Activated CD4-positive, CD25-positive, alpha-beta regulatory T cell treated with anti-CD3 and anti-CD28 coated beads, Interleukin-2, amount 50 U/mL, for 72 hours (primary cell): ENCODE results near the gene RIPOR2.

Experiments
- DNase-seq: peaks from one replicate; pipeline ENCODE4 v3.0.0; 2021

RIPOR2 gene

DNA sequence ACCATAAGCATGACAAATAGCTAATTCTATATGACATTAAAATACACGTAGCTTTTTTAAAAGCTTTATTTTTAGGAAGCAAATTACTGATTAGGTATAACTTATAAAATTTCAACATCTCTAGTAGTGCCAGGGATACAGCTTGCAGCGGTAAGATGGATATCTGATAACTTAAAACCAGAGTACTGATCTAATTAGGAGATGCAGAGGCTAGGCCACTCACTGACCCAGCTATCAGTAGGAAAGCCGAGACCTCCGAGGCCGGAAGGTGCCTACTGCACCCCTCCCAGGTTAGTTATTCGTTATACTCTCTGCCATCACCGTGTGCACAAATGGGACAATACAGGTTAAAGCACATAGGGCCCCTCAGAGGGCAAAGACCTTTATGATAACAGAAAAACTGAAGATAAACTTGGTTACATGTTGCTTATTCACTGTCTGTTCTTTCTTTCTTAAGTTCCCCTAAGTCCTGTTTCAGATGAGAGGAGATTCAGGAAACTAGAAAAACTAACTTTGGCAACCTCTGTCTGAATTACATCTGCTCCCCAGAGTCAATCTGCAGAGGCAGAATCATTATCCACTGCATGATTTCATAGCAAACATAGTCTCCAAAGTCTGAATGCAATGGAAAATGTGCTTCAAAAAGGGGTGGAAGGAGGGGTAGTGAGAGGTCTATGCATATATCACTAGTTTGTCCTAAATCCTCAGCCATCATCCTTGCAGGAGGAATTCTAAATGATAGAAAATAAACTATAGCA lies 60.8 kb downstream of the RIPOR2 start:
- no peak for DNase-seq

DNA sequence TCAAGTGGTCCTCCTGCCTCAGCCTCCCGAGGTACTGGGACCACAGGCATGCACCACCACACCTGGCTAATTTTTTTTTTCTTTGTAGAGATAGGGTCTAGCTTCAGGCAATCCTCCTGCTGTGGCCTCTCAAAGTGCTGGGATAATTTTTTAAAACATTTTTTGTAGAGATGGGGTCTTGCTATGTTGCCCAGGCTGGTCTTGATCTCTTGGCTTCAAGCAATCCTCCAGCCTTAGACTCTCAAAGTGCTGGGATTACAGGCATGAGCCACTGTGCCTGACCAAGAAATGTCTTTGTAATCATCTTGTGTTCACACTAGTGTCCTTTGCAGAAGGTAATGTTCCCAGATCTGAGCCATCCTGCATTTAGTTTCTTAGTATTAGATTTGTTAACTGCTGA lies 61.6 kb downstream of the RIPOR2 start:
- DNase-seq, result no peak

DNA sequence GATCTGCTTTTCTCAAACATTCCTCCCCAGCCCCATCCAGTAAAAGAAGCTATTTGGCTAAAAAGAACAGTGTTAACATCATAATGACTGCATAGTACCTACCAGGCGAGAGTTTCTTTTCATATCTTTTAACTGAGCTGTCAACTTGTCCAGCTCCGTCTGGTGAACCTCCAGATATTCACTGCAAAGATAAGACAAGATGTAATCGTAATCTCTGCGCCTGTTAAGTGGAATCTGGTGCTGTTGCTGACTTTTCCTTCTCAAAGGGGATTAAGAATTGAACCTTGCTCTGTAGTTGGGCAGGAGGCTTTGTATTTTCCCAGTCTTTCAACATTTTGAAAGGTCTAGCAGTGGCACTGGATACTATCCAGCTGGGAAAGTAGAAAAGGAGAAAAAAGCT lies 63.0 kb downstream of the RIPOR2 start:
- no peak for DNase-seq

DNA sequence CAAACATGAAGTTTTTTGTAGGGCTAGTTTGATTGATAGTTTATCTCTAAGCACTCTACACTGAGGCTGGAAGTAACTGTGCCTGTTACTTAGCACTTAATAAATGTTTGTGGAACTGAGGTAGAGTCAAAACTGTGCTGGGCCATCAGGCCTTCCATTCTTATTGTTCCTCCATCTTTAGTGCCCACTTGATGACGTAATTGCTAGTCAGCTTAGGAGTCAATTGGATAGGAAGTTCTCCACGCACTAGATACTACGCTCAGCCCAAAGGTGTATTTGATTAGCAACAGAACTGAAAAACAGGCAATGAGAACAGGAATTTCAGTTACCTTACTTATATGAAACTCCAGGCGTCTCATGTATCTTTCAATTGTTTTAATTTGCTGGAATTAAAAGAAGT lies 67.0 kb downstream of the RIPOR2 start:
- DNase-seq, result no peak

DNA sequence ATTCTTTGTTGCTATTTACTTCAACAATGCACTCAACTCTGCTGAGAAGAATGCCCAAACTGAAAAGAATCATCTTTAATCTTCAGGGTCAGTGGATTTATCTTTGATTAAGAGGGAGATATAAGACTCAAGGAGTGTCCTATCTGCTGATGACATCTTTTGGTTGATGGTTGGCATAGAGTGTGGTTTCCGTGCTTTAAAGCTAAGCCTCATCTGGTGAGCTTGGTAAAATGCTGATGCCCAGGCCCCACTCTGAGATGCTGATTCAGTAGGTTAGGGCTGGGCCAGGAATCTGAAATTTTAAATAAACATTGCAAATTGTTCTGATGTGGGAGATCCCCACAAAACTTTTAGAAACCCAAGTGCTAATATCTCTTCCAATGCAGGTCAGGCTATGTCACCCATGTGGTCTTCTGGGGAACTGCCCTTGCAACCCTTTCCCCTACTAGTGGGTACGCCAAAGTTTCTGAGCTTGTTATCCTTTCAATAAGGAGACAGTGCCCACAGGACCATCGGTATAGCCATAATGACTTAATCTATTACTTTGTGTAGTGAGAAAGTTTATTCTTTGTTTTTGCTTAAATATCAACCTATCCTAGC lies 68.6 kb downstream of the RIPOR2 start:
- DNase-seq, result no peak

DNA sequence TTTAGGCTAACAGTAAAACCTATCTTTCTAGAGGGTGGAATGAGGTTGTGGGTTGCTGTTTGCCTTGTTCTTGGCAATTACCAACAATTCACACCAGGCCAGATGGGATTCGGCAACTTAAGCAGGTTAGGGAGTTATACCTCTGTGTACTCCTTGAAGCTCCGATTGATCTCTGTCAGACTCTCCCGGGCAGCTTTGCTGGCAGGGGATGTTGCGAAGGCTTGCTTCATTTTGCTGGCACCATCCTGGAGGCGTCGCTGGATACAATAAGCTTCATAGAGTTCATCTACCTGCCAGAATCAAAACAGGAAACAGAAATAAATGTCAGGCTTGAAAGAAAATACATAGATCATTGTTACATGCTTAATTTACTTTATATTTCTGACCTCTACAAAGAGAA lies 70.6 kb downstream of the RIPOR2 start:
- DNase-seq, result no peak

DNA sequence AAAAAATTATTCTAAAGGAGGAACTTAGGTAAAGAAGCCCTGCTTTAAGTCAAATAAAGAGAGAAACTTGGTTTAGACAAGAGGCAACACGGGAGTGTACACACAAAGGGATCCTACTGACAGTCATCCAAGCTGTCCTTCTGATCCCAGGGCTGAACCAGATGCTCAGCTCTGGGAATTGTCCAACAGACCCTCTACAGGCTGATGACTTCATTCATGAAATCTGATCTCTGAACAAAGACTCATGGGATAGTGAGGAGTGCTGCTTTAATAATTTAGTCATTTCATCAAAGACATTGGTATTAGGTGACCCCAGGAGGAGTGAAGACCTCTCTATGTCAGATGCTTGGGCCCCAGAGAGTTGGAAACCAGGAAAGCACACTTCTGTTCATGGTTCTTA lies 71.4 kb downstream of the RIPOR2 start:
- no peak for DNase-seq

DNA sequence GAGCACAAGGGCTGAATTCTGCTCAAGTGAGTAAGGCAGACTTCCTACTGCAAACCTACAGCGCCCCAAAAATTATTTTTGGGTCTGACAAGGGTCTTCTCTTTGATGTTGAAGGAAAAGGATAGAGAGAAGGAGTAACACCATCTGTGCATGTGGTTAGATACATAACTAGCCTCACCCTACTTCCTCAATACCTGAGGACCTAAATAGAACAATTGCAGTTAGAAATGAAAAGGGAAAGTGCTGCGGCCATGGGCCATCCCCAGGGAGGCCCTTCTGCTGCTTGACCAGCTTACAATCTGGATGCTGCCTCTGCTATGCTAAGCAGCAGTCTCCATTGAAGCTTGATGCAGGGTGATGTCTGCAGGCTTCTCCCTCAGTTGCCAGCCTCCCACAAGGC lies 73.8 kb downstream of the RIPOR2 start:
- no peak for DNase-seq

DNA sequence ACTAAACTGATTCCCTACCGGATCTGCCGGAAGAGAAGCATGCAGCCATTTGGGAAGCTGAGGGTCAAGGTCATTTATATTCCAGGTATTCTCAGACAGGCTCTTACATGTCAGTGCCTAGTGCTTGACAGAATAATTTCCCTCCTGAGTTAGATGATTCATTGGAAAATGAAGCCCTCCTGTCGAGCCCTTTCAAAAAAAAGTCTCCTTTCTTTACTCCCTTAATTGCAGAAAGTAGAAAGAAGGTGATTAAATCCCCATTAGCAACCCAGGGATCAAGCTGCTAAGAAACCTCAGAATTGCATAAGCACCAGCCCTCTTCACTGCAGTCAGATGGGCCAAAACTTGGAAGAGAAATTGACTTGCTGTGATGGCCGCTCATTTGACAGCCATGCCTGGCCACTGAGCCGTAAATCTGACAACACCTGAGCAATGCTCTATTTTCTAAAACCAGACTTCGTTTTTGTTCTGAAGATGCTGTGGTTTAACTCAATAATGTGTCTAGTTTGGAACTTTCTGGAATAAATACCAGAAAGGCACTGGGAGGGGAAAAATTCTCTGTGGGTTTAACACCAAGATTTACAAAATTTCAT lies 76.1 kb downstream of the RIPOR2 start:
- no peak for DNase-seq

DNA sequence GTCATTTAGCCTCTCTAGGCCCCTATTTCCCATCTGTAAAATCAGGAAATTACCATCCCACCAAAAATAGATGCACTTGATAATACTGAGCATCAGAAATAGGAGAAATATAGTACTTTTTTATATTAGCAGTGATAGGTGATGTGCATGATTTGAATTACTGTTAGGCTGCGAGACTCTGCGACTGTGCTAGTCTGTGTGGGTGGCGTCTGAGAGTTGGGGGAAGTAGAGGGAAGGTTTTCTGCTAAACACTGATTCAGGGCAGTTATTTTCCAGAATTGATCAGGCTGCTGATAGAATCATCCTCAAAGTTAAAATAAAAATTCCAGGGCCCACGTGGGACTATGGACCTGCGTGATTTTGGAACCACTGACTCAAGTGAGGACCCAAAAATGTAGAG lies 76.6 kb downstream of the RIPOR2 start:
- DNase-seq, result no peak

DNA sequence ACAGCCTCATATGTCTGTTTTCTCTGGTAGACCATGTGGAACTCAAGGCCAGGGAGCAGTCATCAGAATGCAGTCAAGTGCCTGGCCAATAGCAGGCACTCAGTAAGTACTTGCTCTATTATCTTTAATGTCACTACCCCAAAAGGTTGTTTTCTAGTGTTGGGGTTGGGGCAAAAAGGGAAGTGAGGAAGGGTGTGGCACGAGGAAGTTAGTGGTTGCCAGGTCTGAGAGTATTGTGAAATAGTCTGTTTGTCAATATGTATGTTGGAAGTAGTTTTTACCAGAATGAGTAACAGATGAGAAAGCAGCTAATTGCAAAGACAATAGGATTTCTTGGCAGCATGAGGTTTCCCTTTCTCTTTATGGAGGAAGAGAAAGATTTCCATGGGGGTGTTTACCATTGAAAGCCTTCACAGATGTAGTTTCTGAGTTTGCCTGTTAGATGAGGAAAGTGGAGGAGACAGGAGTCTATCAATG lies 77.5 kb downstream of the RIPOR2 start:
- DNase-seq, result no peak

DNA sequence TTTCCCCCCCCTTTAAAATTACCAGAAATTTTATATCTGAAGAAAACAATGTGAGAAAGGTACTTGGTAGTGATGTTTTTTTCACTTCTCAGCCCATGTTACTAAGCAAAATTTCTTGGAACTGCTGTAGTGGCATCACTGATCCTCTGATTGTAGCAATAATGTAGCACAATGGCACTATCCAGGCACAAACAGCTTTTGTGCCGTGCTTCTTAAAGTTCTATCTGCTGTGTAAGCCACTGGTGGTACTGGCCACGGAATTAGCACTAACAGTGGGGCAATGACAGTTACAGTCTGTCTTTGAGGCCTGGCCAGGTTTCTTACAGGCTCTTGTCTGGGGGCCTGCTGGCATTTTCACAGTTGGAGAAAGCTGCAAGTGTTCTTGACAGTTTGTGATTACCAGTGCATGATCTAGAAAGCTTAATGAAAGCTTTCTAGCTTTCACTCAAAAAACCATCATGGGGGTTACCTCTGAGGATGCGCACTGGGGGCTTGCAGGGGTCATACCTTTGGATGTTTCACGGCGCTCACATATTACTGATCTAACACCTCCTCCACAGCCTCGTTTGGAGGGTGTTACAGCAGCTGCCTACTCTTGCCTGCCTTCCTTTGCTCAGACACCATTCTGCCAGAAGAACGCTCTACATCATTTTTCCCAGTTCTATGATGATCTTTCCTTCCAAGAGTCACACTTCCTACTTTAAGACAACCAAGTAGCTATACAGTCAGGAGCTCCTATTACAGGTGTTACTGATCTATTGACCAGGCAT lies 78.7 kb downstream of the RIPOR2 start:
- no peak for DNase-seq

DNA sequence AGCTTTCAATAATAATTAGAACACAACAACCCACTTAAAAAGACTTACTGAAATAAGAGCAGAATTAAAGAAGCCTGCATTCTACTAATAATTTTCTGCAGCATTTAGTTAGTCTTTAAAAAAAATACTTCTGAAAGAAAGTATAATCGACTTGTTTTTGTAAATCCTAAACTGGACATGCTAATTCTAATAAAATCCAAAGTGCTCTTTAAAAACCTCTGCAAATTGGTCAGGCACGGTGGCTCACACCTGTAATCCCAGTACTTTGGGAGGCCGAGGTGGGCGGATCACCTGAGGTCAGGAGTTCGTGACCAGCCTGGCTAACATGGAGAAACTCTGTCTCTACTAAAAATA lies 79.5 kb downstream of the RIPOR2 start:
- DNase-seq, result no peak

DNA sequence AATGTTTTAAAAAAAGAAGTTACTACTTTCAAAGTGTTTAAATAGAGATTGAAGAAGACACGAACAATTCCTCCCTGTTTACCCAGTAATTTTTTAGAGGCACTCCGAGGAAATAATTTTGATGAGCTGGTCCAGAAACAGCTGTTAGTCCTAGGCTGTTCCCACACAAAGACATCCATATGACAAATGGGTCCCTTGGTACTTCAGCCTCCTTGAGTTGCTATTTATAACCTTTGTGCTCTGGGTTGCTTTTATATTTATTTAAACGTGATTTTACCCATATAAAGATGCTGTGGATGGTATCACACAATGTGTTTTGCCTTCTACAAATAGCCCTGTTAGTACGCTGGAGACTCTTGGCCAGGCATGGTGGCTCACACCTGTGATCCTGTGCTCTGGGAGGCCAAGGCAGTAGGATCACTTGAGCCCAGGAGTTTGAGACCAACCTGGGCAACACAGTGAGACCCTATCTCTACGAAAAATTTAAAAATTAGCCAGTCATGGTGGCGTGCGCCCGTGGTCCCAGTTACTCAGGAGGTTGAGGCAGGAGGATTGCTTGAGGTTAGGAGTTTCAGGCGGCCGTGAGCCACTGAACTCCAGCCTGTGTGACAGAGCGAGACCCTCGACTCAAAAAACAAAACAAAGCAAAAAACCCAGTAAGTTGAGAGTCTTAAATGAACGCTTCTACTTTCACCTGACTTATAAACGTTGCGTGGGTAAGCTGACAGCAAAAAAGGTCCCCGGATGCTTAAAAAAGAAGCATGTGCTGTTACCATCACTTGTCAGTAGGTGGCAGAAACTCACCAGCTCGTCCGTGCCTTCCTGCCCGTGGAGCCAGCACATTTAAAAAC lies 80.1 kb downstream of the RIPOR2 start:
- DNase-seq, result peak; percentile 52

DNA sequence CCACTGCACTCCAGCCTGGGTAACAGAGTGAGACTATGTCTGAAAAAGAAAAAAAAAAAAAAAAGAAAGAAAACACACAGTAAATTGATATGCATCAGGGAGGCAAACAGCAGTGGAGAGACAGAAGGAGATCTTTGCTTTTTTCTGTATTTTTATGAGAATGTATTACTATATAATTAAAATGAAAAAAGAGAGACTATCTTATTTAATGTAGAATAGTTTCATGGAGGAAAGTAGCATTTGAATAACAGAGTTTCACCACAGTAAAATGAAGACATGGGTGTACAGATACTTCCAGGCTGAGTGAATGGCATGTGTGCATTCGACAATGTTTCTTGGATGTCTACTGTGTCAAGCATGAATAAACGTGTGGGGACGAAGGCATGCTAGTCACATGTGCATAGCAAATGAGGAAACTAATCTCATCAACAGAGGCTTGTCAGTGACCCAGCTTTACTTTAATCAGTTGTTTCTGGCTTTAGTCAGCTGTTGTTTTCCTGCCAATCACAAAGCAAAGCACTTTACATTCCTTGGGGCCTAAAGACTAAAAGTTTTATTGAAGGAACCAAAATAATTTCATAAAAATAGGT lies 81.6 kb downstream of the RIPOR2 start:
- no peak for DNase-seq

DNA sequence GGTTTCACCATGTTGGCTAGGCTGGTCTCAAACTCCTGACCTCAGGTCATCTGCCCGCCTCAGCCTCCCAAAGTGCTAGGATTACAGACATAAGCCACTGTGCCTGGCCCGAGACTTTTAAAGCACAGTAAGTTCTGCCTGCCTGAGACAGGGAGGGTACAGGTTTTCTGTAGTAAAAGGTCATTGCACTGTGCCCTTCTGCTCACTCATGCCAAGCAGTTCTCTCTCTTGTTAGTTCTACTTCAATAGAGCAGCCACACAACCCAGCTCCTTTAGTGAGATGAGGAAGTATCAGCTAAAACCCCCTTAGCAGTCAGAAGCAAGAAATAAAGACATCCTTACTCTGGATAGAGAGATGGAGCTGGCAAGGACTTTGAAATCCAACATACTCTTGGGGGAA lies 84.7 kb downstream of the RIPOR2 start:
- DNase-seq, result no peak

DNA sequence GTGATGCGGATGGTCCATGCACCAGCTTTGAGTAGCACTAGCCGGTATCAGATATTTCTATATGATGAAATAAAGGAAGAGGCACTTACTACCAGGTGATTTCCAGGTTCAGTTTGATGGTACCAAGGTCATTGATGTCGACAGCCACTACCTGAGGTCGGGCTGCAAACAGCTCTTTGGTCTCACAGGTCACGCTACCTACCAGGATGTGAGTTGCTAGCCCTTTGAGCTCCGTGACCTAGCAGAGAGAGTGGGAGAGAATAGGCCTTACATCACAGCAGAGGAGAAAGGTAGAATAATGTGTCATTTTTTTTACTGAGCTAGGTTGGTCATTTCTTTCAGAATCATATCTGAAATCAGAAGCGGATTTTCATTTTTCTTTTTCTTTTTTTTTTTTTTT lies 86.0 kb downstream of the RIPOR2 start:
- no peak for DNase-seq

DNA sequence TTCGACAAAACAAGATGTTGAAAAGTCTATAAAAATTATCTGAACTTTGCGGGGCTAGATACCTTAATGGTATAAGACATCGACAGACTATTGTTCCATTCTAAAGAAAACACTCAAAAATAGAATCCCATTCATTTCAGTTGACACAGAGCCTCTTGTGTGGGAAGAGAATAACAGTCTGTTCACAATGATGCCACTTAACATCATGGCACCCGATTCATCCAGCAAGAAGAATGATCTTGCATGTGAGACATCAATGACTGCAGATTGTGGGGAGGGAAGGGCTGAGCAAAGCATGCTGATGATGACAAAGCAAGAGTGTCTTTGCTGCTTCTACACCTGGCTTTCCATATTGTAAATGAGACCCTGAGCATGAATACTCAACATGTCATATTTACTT lies 87.3 kb downstream of the RIPOR2 start:
- no peak for DNase-seq

DNA sequence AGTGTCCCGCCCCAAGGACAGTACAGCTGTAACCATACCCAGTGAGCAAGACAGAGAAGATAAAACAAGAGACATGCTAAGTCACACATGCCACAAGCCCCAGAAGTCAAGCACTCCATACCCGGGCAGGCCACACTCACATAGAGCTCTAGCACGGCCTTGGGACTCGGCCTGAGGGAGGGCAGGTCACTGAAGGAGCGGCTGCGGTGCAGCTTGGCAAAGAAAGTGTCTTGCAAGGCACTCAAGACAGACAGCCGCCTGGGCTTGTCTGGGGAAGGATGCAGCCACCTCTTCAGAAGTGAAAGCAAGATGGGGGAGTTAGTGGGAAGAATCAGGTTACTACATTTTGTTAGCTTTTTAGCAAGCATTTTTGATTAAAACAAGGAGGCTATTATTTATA lies 88.4 kb downstream of the RIPOR2 start:
- no peak for DNase-seq

DNA sequence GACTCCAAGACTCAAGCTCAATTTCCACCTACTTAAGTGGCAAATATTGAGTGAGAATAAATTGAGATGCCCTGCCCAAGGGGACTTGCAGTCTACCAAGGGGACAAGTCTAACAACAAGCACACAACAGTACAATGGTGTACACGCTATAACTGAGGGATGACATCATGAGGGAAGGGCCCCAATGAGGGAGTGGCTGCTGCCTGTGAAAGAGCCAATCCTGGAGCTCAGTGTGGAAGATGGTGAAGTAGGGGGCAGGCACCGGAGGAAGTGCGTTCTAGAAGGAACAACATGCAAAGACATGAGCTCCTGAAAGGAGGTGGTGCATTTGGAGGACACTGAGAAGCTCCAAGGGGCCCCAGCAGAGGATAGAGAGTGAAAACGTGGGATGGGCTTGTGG lies 90.2 kb downstream of the RIPOR2 start:
- DNase-seq, result no peak

DNA sequence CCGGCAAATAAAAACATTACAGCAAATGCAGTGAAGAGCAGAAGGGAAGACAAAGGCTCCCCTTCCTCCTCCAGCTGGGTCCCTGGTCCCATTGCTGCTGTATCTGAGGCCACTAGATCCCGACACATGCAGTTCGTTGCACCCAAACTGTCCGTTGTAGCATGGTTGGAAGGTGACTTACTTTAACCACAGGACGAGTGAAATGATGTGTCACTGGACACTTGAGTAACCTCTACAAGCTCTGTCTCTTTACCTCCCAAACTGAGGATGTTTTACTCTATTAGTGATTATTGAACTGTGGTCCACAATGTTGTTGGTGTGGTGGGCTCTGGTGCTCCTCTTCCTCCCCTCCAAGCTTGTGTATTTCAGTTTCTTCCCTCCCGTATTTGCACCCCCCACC lies 90.9 kb downstream of the RIPOR2 start:
- DNase-seq, result no peak

DNA sequence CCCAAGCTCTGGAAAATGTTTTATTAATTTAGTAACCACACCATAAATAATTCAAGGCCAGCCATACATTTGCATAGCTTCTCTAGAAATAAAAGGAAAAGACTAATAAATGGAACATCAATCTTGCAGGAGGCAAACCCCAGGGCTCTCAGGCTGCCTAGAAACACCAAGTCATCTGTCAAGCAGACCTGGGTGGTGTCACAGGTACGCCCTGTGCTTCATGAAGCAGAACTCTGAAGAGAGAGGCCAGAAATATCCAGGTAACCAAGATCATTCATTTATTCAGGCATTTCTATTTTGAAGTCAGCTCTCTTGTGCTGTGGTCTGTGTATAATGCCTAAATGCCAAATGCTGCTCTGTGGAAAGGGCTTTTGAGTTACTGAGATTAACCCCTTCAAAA lies 91.7 kb downstream of the RIPOR2 start:
- DNase-seq, result no peak

DNA sequence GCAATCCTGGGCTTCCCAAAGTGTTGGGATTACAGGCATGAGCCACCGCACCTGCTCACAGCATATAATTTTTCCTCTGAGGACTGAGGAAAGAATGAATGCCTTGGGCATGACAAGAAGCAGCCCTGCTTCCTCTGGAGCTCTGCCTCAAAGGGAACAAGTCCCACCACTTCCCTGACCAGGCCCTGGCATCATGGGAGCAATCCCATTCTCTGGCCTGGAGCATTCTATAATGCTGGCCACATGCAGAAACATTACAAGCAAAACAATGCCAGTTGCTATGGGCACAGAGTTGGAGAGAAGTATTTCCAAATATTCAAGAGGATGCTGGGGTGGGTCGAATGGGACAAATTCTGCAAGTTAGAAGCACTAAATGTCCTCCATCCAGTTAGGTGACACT lies 95.6 kb downstream of the RIPOR2 start:
- DNase-seq, result no peak
